Activated CD8-positive, alpha-beta memory T cell treated with anti-CD3 and anti-CD28 coated beads, Interleukin-2, amount 50 U/mL, for 24 hours (primary cell): ENCODE data around the gene ORC6.

ENCODE experiments used
- DNase-seq: peaks from one replicate; pipeline ENCODE4 v3.0.0-alpha.2; 2020; ENCODE audit errors: extremely low read depth

Gene ORC6

DNA sequence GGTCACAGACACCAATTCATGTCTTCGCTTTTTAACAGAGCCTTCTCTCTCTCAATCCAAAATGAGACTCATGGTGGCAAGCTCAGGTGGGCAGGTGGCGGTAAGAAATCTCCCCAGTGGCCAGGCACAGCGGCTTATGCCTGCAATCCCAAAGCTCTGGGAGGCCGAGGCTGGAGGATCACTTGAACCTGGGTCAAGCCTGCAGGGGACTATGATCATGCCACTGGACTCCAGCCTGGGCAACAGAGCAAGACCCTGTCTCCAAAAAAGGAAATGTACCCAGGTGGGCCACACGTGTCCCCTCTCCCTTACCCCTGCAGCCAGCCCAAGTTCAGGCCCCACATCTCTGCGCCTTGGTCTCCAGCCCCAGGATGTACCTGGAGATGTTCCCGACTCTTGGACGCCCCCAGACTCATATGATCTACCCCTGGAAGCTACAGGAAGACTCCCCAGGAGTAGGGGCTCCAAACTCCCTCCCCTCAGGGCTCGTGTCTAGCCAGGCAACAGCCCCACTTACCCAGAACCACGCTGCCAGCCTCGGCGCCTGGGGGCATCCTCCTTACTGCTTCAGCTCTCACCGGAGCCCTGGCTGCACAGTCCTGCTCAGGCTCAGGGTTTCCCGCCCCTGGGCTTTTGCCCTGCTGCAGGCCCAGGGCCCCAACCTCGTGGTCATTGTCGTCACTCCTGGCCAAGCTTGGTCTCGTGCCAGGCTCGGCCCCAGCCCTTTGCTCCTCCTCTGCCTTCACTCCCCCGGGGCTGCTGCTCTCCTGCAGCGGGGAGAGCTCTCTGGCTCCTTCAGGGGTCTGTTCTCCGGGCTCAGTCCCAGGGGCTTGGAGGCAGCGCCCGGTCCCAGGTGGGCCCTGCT is 42.5 kb downstream of the ORC6 start:
- no peak for DNase-seq

DNA sequence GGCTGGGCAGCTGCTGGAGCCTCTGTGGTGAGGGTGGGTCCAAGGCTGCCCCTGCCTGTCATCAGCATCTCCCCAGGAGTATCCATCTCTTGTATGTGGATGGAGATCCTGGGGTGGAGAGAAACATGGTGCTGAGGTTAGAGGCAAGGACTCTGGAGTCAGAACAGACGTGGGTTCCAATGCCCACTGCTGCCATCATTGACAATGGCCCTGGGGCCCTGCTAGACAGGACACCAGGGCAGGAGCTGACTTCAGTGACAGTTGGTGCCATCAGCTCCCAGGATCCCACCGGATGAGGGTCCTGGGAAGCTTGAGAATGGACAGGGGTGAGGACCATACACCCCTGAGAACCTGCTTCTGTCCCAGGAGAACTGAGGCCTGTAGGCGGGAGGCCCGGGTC is 43.1 kb downstream of the ORC6 start:
- no peak for DNase-seq

GRCh38 chr16:46733319-46733830 is 43.9 kb downstream of the ORC6 start:
- DNase-seq = no peak

DNA sequence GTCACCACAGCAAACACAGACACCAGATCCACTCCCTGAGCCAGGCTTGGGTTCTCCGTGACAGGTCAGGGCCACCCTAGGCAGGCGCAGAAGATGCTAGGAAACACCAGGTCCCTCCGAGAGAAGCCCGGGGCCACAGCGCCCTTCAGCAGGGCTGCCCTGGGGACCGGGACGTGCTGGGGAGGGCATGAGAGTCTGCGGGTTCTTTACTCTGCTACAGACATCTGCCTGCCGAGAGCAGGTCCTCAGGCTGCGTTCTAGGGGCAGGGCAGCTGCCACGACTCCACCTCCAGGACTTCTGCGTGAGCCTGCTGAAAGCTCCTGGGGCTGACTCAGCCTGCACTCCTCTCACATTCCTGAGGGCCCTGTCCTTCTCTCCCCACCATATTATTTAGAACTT is 47.2 kb downstream of the ORC6 start:
- DNase-seq = no peak

DNA sequence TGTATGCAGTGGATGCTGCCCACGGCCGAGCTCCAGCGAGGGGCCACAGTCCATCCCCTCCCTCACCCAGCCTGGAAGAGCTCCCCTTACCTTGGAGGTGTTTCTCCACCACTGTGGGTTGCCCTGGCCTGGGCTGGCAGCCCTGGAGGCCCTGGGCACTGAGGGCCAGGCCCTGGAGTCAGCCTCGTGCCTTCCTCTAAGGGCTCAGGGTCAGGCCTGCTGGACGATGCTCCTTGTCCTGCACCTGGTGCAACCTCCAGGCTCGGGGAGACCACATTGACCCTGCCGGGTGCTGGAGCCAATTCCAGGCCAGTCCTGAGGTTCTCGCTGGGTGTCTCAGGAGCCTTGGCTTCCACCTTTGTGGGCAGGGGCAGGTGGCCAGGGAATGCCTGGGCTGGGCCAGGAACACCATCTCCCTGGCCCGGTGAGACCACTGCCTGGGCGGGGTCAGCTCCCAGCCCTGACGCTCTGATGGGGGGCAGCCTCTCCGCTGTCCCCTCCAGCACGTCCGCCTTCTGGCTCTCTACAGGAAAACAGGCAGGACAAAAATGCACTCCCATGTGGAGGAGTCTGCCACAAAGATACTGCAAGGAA is 48.3 kb downstream of the ORC6 start:
- DNase-seq = no peak

DNA sequence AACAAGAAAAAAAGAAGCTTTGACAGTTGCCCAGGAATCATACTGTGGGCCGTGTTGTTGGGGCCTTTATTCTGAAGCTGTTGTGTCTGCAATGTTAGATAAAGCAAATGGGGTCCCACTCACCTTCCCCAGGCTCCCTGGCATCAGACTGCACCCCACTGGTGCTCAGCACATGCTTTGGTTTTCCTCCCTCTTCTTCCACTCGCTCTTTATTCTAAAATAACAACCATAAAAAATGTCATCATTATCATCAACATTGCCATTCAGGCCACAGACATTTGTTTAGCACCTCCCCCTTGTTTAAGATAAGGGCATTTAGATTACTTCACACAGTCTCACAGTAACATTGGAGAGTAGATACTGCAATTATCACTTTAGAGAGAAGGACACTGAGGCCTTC is 50.5 kb downstream of the ORC6 start:
- no peak for DNase-seq

- no peak for DNase-seq
Measured at GRCh38 chr16:46743232-46743719, 53.8 kb downstream of the ORC6 start.

DNA sequence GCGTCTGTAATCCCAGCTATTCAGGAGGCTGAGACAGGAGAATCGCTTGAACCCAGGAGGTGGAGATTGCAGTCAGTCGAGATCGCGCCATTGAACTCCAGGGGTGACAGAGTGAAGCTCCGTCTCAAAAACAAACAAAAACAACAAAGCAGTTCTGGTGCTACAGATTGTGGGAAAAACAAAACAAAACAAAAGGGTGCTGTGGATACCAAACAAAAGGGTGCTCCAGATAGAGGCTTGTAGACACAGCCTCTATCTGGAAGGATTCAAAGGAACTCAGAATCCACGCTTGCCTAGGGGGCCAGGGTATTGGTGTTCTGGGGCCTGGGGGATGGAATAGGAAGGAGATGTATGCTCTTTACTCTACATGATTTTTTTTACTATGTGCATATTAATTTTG is 56.2 kb downstream of the ORC6 start:
- DNase-seq = no peak

DNA sequence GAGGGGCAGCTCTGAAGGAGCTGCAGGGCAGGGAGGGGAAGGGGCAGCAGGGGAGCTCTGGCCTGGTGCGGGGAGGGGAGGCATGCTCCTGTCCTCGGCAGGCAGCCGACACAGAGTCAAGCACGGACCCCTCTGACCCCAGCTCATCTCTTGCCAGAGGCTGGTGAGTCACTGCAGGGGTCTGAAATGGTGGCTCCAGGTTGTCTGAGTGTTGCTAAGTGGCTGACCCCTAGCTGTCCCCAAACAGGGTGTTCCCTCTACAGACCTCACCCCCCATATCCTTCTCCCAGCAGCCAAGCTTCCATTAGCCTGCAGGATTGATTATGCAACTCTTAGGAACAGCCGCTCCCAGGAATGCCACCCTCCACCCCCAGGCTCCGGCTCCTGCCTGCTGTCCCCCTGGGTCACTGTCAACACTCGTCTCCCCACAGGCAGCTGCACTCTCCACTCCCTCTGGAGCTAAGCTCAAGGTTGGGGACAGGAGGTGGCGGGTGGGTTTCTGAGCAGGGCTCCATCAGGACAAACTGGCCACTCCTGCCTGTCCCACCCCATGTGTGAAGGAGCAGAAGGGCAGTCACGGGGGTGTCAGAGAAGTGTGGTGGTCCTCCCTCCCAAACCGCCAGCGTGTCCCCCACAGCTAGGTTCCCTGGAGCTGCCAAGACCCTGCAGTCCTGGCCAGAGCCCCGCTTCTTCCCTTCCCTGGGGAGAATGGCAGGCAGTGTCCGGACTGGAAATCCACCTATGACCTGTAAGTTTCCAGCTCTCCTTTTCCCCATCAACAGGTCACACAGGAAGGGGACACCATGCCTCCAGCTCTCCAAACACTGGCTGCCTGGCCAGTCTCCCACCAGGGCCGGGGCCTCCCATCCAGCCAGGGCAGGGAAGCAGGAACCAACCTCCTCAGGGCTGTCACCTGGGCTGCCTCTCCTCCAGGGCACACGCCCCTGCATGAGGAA is 57.6 kb downstream of the ORC6 start:
- no peak for DNase-seq
